ENCODE data around the gene TNFRSF8. TPM values are rescaled to one million over a fixed set of nuclear protein-coding genes. Genes with fewer than 3 reads are reported as not detected.
A peak's percentile ranks its signal among the peaks of the same experiment; 100 is the strongest.

The TNFRSF8 gene
- total and polyA plus RNA-seq, 10 donors: 1.3 to 7.6 (median 2.0) TPM

DNA sequence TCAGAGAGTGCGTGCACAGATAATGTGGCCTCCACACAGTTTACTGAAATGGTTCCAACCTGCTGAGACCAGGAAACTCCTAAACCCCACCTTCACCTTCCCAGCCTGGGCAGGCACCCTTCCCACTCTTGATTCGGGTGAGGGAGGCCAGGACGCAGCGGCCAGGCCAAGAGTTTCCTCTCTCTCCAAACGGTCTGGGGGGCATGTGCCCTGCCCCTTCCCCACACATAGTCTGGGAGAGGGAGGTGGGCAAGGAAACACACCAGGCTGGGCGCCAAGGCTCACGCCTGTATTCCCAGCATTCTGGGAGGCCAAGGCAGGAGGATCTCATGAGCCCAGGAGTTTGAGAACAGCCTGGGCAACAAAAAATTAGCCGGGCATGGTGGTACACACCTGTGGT, 9.6 kb downstream of the TNFRSF8 start:
- WGBS, 5 donors: 82 to 88% (median 83%) methylated on average over 8 of the region's 8 CpGs
- Histone ChIP-seq H3K27ac (no peak overlapping the region), H3K4me1 (peaks cover 0 to 28% (median 9%) of the 10 kb centered on the region in 6 donors), H3K27me3 (replicated peaks in 1 of 7) (peaks cover 0 to 42% (median 3%) of the 10 kb centered on the region in 7 donors), H3K36me3 (no peaks in the 10 kb centered on the region), H3K4me3 (no peak overlapping the region), H3K9me3 (no peaks in the 10 kb centered on the region)
- TF ChIP-seq POLR2AphosphoS5 (IDR thresholded peaks at IDR 0.05) (no peak), POLR2A (IDR thresholded peaks at IDR 0.05) (no peak)
- TF ChIP-seq, protein P1, sequence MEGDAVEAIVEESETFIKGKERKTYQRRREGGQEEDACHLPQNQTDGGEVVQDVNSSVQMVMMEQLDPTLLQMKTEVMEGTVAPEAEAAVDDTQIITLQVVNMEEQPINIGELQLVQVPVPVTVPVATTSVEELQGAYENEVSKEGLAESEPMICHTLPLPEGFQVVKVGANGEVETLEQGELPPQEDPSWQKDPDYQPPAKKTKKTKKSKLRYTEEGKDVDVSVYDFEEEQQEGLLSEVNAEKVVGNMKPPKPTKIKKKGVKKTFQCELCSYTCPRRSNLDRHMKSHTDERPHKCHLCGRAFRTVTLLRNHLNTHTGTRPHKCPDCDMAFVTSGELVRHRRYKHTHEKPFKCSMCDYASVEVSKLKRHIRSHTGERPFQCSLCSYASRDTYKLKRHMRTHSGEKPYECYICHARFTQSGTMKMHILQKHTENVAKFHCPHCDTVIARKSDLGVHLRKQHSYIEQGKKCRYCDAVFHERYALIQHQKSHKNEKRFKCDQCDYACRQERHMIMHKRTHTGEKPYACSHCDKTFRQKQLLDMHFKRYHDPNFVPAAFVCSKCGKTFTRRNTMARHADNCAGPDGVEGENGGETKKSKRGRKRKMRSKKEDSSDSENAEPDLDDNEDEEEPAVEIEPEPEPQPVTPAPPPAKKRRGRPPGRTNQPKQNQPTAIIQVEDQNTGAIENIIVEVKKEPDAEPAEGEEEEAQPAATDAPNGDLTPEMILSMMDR (IDR thresholded peaks at IDR 0.05 in 8 of 11, conservative IDR thresholded peaks at IDR 0.05 in 3 of 11): no peak
- no peak for DNase-seq
- intact Hi-C loops (cut with DNase I; ENCODE audit: low total_unique reads): no loop called here

DNA sequence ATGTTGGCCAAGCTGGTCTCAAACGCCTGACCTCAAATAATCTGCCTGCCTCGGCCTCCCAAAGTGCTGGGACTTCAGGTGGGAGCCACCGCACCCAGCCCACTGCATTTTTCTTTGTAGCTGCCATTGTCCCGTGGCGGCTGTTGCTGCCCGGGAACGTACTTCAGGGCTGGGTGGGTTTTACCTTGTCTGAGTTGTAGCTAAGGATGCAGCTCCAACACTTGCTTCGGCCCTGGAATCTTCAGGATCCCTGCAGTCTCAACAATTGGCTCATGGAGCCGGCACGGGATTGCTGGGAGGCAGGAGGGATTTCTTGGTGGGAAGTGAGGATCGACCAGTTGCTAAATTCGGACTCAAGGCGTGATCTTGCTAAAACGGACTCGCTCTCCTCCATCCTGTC, 10.7 kb downstream of the TNFRSF8 start:
- intact Hi-C loops (cut with DNase I; ENCODE audit: low total_unique reads): no loop called here
- H3K4me3 ChIP-seq: no peak overlapping the region
- no peaks in the 10 kb centered on the region for H3K36me3 ChIP-seq
- DNase-seq: peak; percentile 11
- TF ChIP-seq POLR2A (IDR thresholded peaks at IDR 0.05): no peak
- no peak for TF ChIP-seq POLR2AphosphoS5 (IDR thresholded peaks at IDR 0.05)
- TF ChIP-seq, protein P1 (IDR thresholded peaks at IDR 0.05 in 8 of 11, conservative IDR thresholded peaks at IDR 0.05 in 3 of 11): no peak
- H3K27ac ChIP-seq: no peak overlapping the region
- WGBS, 5 donors: 86 to 94% (median 88%) methylated on average over 15 of the region's 15 CpGs
- peaks cover 0 to 40% (median 0%) of the 10 kb centered on the region in 7 donors for H3K27me3 ChIP-seq (replicated peaks in 1 of 7)
- peaks cover 0 to 20% (median under 1%) of the 10 kb centered on the region in 6 donors for H3K4me1 ChIP-seq
- no peaks in the 10 kb centered on the region for H3K9me3 ChIP-seq

DNA sequence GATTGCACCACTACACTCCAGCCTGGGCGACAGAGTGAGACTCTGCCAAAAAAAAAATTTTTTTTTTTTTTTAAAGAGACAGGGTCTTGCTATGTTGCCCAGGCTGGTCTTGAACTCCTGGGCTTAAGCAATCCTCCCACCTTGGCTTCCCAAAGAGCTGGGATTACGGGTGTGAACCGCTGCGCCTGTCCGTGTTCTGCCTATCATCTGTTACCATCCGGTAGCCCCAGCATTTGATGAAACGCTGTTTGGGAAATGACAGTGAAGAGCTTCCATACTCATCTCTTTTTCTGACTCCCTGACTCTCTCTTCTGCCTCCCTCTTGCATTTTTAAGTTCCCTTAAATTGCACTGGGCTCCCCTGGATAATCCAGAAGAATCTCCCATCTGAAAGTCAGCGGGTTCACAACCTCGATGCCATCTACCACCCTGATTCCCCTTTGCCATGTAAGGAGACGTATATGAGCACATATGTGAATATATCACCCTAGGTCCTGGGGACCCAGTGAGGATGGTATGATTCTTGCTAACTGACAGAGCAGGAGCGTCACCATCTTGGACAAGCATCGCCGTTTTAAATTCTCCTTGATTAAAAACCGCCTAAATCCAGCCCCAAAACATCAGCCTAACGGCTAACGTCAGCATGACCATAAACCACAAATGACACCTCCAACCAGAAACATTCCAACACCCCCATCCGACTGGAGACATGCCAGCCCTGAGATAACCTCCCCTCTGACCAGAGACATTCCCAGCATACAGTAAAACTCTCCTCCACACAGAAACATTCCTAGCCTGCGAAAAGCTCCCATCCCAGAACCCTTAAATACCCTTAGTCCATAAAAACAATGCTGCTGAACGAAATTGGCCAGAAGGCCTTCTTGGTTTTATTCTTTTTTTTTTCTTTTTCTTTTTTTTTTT, 12.4 kb downstream of the TNFRSF8 start:
- peak; percentile 28 for DNase-seq
- H3K4me3 ChIP-seq: no peak overlapping the region
- H3K27ac ChIP-seq: peak overlapping the region in 7 of 8 donors; percentile 51 to 69 (median 55)
- H3K27me3 ChIP-seq (replicated peaks in 1 of 7): peaks cover 0 to 38% (median 0%) of the 10 kb centered on the region in 7 donors
- H3K4me1 ChIP-seq: peaks cover 0 to 20% (median 9%) of the 10 kb centered on the region in 6 donors
- WGBS, 5 donors: 68 to 82% (median 76%) methylated on average over 19 of the region's 19 CpGs
- H3K36me3 ChIP-seq: no peaks in the 10 kb centered on the region
- intact Hi-C loops (cut with DNase I; ENCODE audit: low total_unique reads): no loop called here
- no peaks in the 10 kb centered on the region for H3K9me3 ChIP-seq
- TF ChIP-seq, protein P1 (IDR thresholded peaks at IDR 0.05 in 8 of 11, conservative IDR thresholded peaks at IDR 0.05 in 3 of 11): no peak
- peak in 1 of 3 donors; percentile 72 for TF ChIP-seq POLR2AphosphoS5 (IDR thresholded peaks at IDR 0.05)

DNA sequence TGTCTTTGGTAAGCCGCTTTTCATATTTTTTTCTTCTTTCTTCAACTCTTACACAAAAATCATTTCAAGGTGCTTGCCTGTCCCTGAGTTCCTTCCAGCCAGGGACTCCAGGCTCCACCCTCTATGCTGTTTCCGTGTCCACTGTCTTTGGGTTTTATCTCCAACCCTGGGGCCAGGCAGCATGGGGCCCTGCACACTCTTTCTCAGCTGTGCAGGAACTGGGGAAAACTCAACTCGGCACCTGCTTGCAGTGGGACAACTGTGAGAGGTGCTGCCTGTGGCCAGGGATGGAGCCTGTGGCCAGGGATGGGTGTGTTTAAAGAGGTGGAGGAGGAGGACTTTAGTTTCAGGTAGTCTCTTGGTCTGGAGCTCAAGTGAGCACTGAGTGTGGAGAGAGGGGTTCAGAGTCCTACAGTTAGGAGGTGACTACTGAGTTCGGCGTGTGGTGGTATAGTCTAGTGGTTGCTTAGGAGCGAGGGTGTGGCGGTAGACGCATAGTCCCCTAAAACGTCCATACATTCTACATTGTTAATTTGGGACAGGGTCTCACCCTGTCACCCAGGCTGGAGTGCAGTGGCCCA, 13.4 kb downstream of the TNFRSF8 start:
- intact Hi-C loops (cut with DNase I; ENCODE audit: low total_unique reads): no loop called here
- WGBS, 5 donors: 86 to 93% (median 90%) methylated on average over 9 of the region's 9 CpGs
- no peaks in the 10 kb centered on the region for H3K36me3 ChIP-seq

More for the DNA sequence above, 13.4 kb downstream of the TNFRSF8 start:
- Histone ChIP-seq H3K27me3 (replicated peaks in 1 of 7) (peaks cover 0 to 27% (median 0%) of the 10 kb centered on the region in 7 donors), H3K27ac (peak overlapping the region in 4 of 8 donors; percentile 14 to 69 (median 50)), H3K4me3 (no peak overlapping the region), H3K4me1 (peaks cover 0 to 26% (median 11%) of the 10 kb centered on the region in 6 donors), H3K9me3 (peaks cover 0 to under 1% (median 0%) of the 10 kb centered on the region in 8 donors)
- peak; percentile 54 for DNase-seq
- no peak for TF ChIP-seq POLR2A (IDR thresholded peaks at IDR 0.05)
- TF ChIP-seq POLR2AphosphoS5 (IDR thresholded peaks at IDR 0.05): no peak
- TF ChIP-seq, protein P1 (IDR thresholded peaks at IDR 0.05 in 8 of 11, conservative IDR thresholded peaks at IDR 0.05 in 3 of 11): no peak

All from spleen (tissue), 11 donors.